WTC11 (cell line): Measurements from ENCODE around the gene GALNTL6. TPM values are rescaled to one million over a fixed set of nuclear protein-coding genes. Genes with fewer than 3 reads are reported as not detected.
"Not testable (repeated sequence)": the region's sequence is repeated elsewhere in the genome, so short reads cannot be mapped to it uniquely, and the experiment has no call there.

ENCODE experiments used
- ATAC-seq: fragments of 200-7000 bp; cut with Tn5 transposase; 2 replicates; pipeline ENCODE4 v1.10.0; 2021; ENCODE audit warnings: mild to moderate bottlenecking, moderate library complexity
- CTCF ChIA-PET: fragments of 300-600 bp; sonication (Branson Sonifier 250); formaldehyde crosslinking; loops from one replicate; lab custom pipeline; 2021; ENCODE audit warnings: antibody characterized with exemption; lab: Charles Lee
- POLR2A ChIA-PET: fragments of 350-600 bp; sonication (Branson Sonifier 250); formaldehyde crosslinking; loops from one replicate; lab custom pipeline; 2021; ENCODE audit warnings: antibody characterized with exemption; lab: Charles Lee
- DNase-seq: peaks from one replicate; pipeline ENCODE4 v3.0.0; 2021; ENCODE audit warnings: low spot score
- H3K27ac Mint-ChIP-seq: 2 replicates; pipeline ENCODE4 v1.8.0; 2021; ENCODE audit warnings: mixed read lengths
- H3K27me3 Mint-ChIP-seq: 2 replicates; pipeline ENCODE4 v1.8.0; 2021; ENCODE audit warnings: low read depth, mild to moderate bottlenecking, moderate library complexity, mixed read lengths
- H3K36me3 Mint-ChIP-seq: 2 replicates; pipeline ENCODE4 v1.8.0; 2021; ENCODE audit warnings: mixed read lengths
- H3K4me1 Mint-ChIP-seq: 2 replicates; pipeline ENCODE4 v1.8.0; 2022; ENCODE audit warnings: mixed read lengths
- H3K4me3 Mint-ChIP-seq: 2 replicates; pipeline ENCODE4 v1.8.0; 2021; ENCODE audit warnings: mild to moderate bottlenecking, moderate library complexity, mixed read lengths
- H3K9me3 Mint-ChIP-seq: 2 replicates; pipeline ENCODE4 v1.8.0; 2021; ENCODE audit warnings: mixed read lengths
- AR ChIP-seq: fragments of 250-450 bp; sonication (Bioruptor Pico); IDR thresholded peaks from 2 replicates; pipeline ENCODE4 v1.9.0; 2021; ENCODE audit warnings: mild to moderate bottlenecking
- ARID4B ChIP-seq: sonication (generic); formaldehyde crosslinking; IDR thresholded peaks from 2 replicates; pipeline ENCODE4 v1.8.0; 2023; ENCODE audit warnings: missing genetic modification reagents, mild to moderate bottlenecking, borderline replicate concordance
- ATF1 ChIP-seq: sonication (generic); formaldehyde crosslinking; IDR thresholded peaks from 2 replicates; pipeline ENCODE4 v1.8.1; 2023; ENCODE audit warnings: mild to moderate bottlenecking, moderate library complexity, missing genetic modification reagents
- CBFB ChIP-seq: sonication (generic); formaldehyde crosslinking; IDR thresholded peaks from 2 replicates; pipeline ENCODE4 v1.8.1; 2022; ENCODE audit warnings: mild to moderate bottlenecking, low read depth, missing genetic modification reagents
- CREM ChIP-seq: sonication (generic); formaldehyde crosslinking; IDR thresholded peaks from 2 replicates; pipeline ENCODE4 v1.8.1; 2022; ENCODE audit warnings: mild to moderate bottlenecking, missing genetic modification reagents, moderate library complexity
- ESRRA ChIP-seq: sonication (generic); formaldehyde crosslinking; IDR thresholded peaks from 2 replicates; pipeline ENCODE4 v1.8.1; 2022; ENCODE audit warnings: mild to moderate bottlenecking, missing genetic modification reagents, borderline replicate concordance
- FOXP1 ChIP-seq: sonication (generic); formaldehyde crosslinking; IDR thresholded peaks from 2 replicates; pipeline ENCODE4 v1.8.0; 2022; ENCODE audit warnings: missing genetic modification reagents, mild to moderate bottlenecking, moderate library complexity, borderline replicate concordance
- JUN ChIP-seq: sonication (generic); formaldehyde crosslinking; IDR thresholded peaks from 2 replicates; pipeline ENCODE4 v1.8.0; 2023; ENCODE audit warnings: mild to moderate bottlenecking, missing genetic modification reagents
- MXD4 ChIP-seq: fragments of 250-450 bp; sonication (Bioruptor Pico); IDR thresholded peaks from 2 replicates; pipeline ENCODE4 v1.8.0; 2021; ENCODE audit warnings: mild to moderate bottlenecking, moderate library complexity, borderline replicate concordance
- OVOL2 ChIP-seq: fragments of 250-450 bp; sonication (Bioruptor Pico); IDR thresholded peaks from 2 replicates; pipeline ENCODE4 v1.9.0; 2021; ENCODE audit warnings: mild to moderate bottlenecking, borderline replicate concordance
- SMAD4 ChIP-seq: sonication (generic); formaldehyde crosslinking; IDR thresholded peaks from 2 replicates; pipeline ENCODE4 v1.8.0; 2022; ENCODE audit warnings: mild to moderate bottlenecking, missing genetic modification reagents
- TCF7 ChIP-seq: sonication (generic); formaldehyde crosslinking; IDR thresholded peaks from 2 replicates; pipeline ENCODE4 v1.8.0; 2022; ENCODE audit warnings: mild to moderate bottlenecking, low read depth, missing genetic modification reagents, moderate library complexity
- TEAD4 ChIP-seq: sonication (generic); formaldehyde crosslinking; IDR thresholded peaks from 2 replicates; pipeline ENCODE4 v1.8.0; 2022; ENCODE audit warnings: mild to moderate bottlenecking, missing genetic modification reagents
- TP53 ChIP-seq: sonication (generic); formaldehyde crosslinking; IDR thresholded peaks from 2 replicates; pipeline ENCODE4 v1.8.1; 2023; ENCODE audit warnings: mild to moderate bottlenecking, missing genetic modification reagents
- USF2 ChIP-seq: sonication (generic); formaldehyde crosslinking; IDR thresholded peaks from 2 replicates; pipeline ENCODE4 v1.8.1; 2023; ENCODE audit warnings: mild to moderate bottlenecking, missing genetic modification reagents, moderate library complexity
- ZNF232 ChIP-seq: sonication (generic); formaldehyde crosslinking; IDR thresholded peaks from 2 replicates; pipeline ENCODE4 v1.8.0; 2022; ENCODE audit warnings: mild to moderate bottlenecking, missing genetic modification reagents
- ZNF263 ChIP-seq: sonication (generic); formaldehyde crosslinking; IDR thresholded peaks from 2 replicates; pipeline ENCODE4 v1.8.1; 2022; ENCODE audit warnings: low read depth, mild to moderate bottlenecking, moderate library complexity, missing genetic modification reagents
- ZNF317 ChIP-seq: sonication (generic); formaldehyde crosslinking; IDR thresholded peaks from 2 replicates; pipeline ENCODE4 v1.8.1; 2023; ENCODE audit warnings: low read depth, mild to moderate bottlenecking, moderate library complexity, missing genetic modification reagents, borderline replicate concordance
- ZNF396 ChIP-seq: fragments of 250-450 bp; sonication (Bioruptor Pico); IDR thresholded peaks from 2 replicates; pipeline ENCODE4 v1.8.0; 2021; ENCODE audit warnings: mild to moderate bottlenecking, moderate library complexity, borderline replicate concordance
- ZNF671 ChIP-seq: fragments of 250-450 bp; sonication (Bioruptor Pico); IDR thresholded peaks from 2 replicates; pipeline ENCODE4 v1.8.0; 2021; ENCODE audit warnings: mild to moderate bottlenecking
- total RNA-seq: library from RNA; stranded (reverse); gene quantifications from 3 replicates; pipeline ENCODE4 v1.2.3, GENCODE V29; 2021

The GALNTL6 gene
- total RNA-seq, 1 experiment from 2014 or later, result 0.24 TPM

DNA sequence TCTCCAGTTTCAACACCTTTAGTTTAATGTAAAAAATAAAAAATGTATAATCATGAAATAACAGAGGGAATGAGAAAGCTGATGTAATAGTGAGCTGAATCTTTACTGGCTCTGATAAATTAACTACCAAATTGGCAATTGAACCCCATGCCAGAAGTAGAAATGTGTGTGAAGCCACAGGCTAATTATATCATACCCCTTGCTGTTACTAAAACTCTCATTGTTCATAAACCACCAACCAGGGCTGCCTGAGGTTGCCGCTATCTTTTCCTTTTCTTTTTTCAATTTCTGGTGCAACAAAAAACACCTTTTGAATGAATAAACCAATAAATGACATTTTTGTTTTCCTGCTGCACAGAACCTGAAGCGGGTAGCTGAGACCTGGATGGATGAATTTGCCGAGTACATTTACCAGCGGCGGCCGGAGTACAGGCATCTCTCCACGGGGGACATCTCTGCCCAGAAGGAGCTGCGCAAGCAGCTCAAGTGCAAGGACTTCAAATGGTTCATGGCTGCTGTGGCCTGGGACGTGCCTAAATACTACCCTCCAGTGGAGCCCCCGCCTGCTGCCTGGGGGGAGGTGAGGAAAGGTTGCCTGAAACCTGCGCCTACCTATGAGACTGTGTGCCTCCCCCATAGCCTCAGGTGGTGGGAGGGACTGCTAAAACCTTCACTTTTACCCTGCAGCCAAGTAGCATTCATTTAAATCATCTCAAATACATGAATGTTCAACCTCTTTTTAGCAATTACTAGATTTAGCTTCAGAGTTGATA lies 1138.7 kb downstream of the GALNTL6 start:
- Mint-ChIP-seq H3K4me1 (peaks cover 6% of the 10 kb centered on the region), H3K9me3 (no peaks in the 10 kb centered on the region), H3K27ac (no peak overlapping the region), H3K4me3 (no peak overlapping the region), H3K27me3 (no peaks in the 10 kb centered on the region), H3K36me3 (no peaks in the 10 kb centered on the region)
- ATAC-seq (peak; percentile 90), DNase-seq (peak; percentile 14)
- TF ChIP-seq CBFB (CRISPR knock-in tag) (no peak), TCF7 (CRISPR knock-in tag) (no peak), SMAD4 (CRISPR knock-in tag) (no peak), ZNF671 (CRISPR knock-in tag) (no peak), OVOL2 (CRISPR knock-in tag) (no peak), USF2 (CRISPR knock-in tag) (no peak), MXD4 (CRISPR knock-in tag) (no peak), JUN (no peak), TP53 (CRISPR knock-in tag) (no peak), ZNF263 (CRISPR knock-in tag) (no peak), ZNF396 (CRISPR knock-in tag) (no peak), FOXP1 (CRISPR knock-in tag) (no peak), TEAD4 (CRISPR knock-in tag) (no peak)
- POLR2A ChIA-PET, result no interaction called here
- CTCF ChIA-PET, result interaction anchor here (1.4 kb wide), 1 partner anchor 350 kb away, joined by 5 read pairs; no protein-coding TSS in a partner anchor

GRCh38 chr4:172953896-172954568 lies 1140.8 kb downstream of the GALNTL6 start:
- H3K36me3 Mint-ChIP-seq, result no peaks in the 10 kb centered on the region
- ChIA-PET POLR2A (no interaction called here), CTCF (no interaction called here)
- H3K27me3 Mint-ChIP-seq, result no peaks in the 10 kb centered on the region
- TF ChIP-seq SMAD4 (CRISPR knock-in tag), result no peak
- no peak for TF ChIP-seq ATF1 (CRISPR knock-in tag)
- TF ChIP-seq AR (CRISPR knock-in tag), result no peak
- ATAC-seq (no peak), DNase-seq (no peak)
- no peaks in the 10 kb centered on the region for H3K9me3 Mint-ChIP-seq
- H3K4me1 Mint-ChIP-seq, result peaks cover 6% of the 10 kb centered on the region
- no peak overlapping the region for H3K27ac Mint-ChIP-seq
- no peak overlapping the region for H3K4me3 Mint-ChIP-seq

DNA sequence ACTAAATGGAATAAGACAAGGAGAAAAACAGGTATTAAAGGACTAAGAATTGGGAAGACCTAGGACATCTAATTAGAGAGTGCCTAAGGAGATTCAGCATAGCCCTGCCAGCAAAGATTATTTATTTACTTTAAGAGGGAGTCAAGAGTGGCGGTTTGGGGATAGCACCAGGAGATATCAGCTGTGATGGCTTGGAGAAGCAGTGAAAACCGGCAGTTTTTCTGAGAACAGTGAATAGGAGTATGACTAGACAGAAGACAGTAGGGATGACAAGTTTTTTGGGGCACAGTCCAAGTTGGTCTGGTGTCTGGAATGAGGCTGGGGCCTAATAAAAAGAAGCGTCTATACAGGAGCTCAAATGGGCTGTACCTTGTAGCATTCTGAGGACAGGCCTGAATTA lies 1143.1 kb downstream of the GALNTL6 start:
- POLR2A ChIA-PET, H3K4me3 Mint-ChIP-seq, H3K9me3 Mint-ChIP-seq, H3K36me3 Mint-ChIP-seq, H3K27ac Mint-ChIP-seq, CTCF ChIA-PET, H3K4me1 Mint-ChIP-seq, H3K27me3 Mint-ChIP-seq, ATAC-seq, DNase-seq: not testable (repeated sequence)

DNA sequence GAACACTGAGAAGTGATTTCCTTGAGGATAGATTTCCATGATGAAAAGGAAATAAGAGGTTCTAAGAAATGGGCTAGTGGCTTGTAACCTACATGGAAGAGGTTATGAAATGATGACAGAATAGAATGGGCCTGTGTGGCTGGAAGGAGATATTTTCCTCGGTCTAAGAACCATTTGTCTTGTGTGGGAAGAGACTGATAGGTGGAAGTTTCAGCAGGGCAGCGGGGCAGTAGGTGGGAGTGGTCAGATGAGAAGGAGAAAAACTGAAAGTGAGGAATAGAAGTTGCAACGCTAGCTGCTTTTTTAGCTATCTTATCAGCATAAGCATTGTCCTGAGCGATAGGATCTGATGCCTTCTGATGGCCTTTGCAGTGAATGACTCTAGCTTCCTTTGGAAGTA lies 1144.0 kb downstream of the GALNTL6 start:
- no peak for ATAC-seq
- peaks cover 14% of the 10 kb centered on the region for H3K9me3 Mint-ChIP-seq
- CTCF ChIA-PET, result no interaction called here

More for the DNA sequence above, 1144.0 kb downstream of the GALNTL6 start:
- TF ChIP-seq CREM (CRISPR knock-in tag) (no peak), ZNF317 (CRISPR knock-in tag) (no peak), ATF1 (CRISPR knock-in tag) (no peak), ZNF232 (CRISPR knock-in tag) (no peak), CBFB (CRISPR knock-in tag) (no peak), ESRRA (CRISPR knock-in tag) (no peak), ARID4B (CRISPR knock-in tag) (no peak)
- Mint-ChIP-seq H3K27me3 (no peaks in the 10 kb centered on the region), H3K4me1 (peaks cover 2% of the 10 kb centered on the region), H3K4me3 (no peak overlapping the region), H3K27ac (no peak overlapping the region), H3K36me3 (no peaks in the 10 kb centered on the region)
- DNase-seq, result no peak
- POLR2A ChIA-PET, result no interaction called here
